Type B pancreatic cell (in vitro differentiated cells): ENCODE measurements around the gene TMEM178B. TPM values are rescaled to one million over a fixed set of nuclear protein-coding genes. Genes with fewer than 3 reads are reported as not detected.

Source experiments
- DNase-seq: peaks from one replicate; pipeline ENCODE4 v3.0.0; 2021; ENCODE audit warnings: mixed read lengths; ENCODE audit not compliant: unreplicated experiment; ENCODE audit errors: extremely low spot score
- H3K27ac Mint-ChIP-seq: 2 replicates; pipeline ENCODE4 v1.8.0; 2021; ENCODE audit warnings: mild to moderate bottlenecking, mixed read lengths
- H3K27me3 Mint-ChIP-seq: 2 replicates; pipeline ENCODE4 v1.8.0; 2021; ENCODE audit warnings: mixed read lengths
- H3K36me3 Mint-ChIP-seq: 2 replicates; pipeline ENCODE4 v1.8.0; 2021; ENCODE audit warnings: mixed read lengths
- H3K4me1 Mint-ChIP-seq: one replicate; pipeline ENCODE4 v1.8.0; 2021; ENCODE audit warnings: mixed read lengths; ENCODE audit not compliant: unreplicated experiment
- H3K4me3 Mint-ChIP-seq: 2 replicates; pipeline ENCODE4 v1.8.0; 2021; ENCODE audit warnings: mild to moderate bottlenecking, mixed read lengths
- H3K9me3 Mint-ChIP-seq: 2 replicates; pipeline ENCODE4 v1.8.0; 2021; ENCODE audit warnings: mixed read lengths
- CTCF ChIP-seq: fragments of 200-600 bp; sonication (generic); conservative IDR thresholded peaks from 2 replicates; pipeline ENCODE4 v1.5.0; 2021; ENCODE audit warnings: antibody characterized with exemption, mild to moderate bottlenecking
- total RNA-seq: library from RNA; stranded (reverse); gene quantifications from 2 replicates; pipeline ENCODE4 v1.2.1, GENCODE V29; 2021; ENCODE audit warnings: low replicate concordance

TMEM178B gene
- total RNA-seq, 1 donor from 2014 or later = 8.7 TPM

GRCh38 chr7:141360803-141361202 lies 286.9 kb downstream of the TMEM178B start:
- no peaks in the 10 kb centered on the region for H3K27me3 Mint-ChIP-seq

GRCh38 chr7:141361479-141361878 lies 287.6 kb downstream of the TMEM178B start:
- no peak for TF ChIP-seq CTCF
- Mint-ChIP-seq H3K27ac (peak overlapping the region; percentile 65), H3K4me1 (peaks cover 35% of the 10 kb centered on the region), H3K9me3 (no peaks in the 10 kb centered on the region), H3K27me3 (no peaks in the 10 kb centered on the region), H3K4me3 (no peak overlapping the region), H3K36me3 (no peaks in the 10 kb centered on the region)
- DNase-seq = no peak

More at GRCh38 chr7:141360803-141361202, 286.9 kb downstream of the TMEM178B start:
- Mint-ChIP-seq H3K4me3 (peak overlapping the region; percentile 26), H3K36me3 (no peaks in the 10 kb centered on the region), H3K9me3 (no peaks in the 10 kb centered on the region), H3K27ac (peak overlapping the region; percentile 47), H3K4me1 (peaks cover 28% of the 10 kb centered on the region)
- no peak for DNase-seq
- TF ChIP-seq CTCF = no peak

GRCh38 chr7:141361960-141362359 lies 288.1 kb downstream of the TMEM178B start:
- Mint-ChIP-seq H3K27ac (peak overlapping the region; percentile 65), H3K9me3 (no peaks in the 10 kb centered on the region), H3K36me3 (no peaks in the 10 kb centered on the region), H3K27me3 (no peaks in the 10 kb centered on the region), H3K4me1 (peaks cover 38% of the 10 kb centered on the region), H3K4me3 (no peak overlapping the region)
- no peak for TF ChIP-seq CTCF
- DNase-seq = no peak

GRCh38 chr7:141362580-141363435 lies 288.9 kb downstream of the TMEM178B start:
- no peak overlapping the region for H3K27ac Mint-ChIP-seq
- H3K4me3 Mint-ChIP-seq = no peak overlapping the region
- no peaks in the 10 kb centered on the region for H3K36me3 Mint-ChIP-seq
- TF ChIP-seq CTCF = no peak
- no peaks in the 10 kb centered on the region for H3K27me3 Mint-ChIP-seq
- H3K9me3 Mint-ChIP-seq = no peaks in the 10 kb centered on the region
- peaks cover 41% of the 10 kb centered on the region for H3K4me1 Mint-ChIP-seq
- DNase-seq = no peak

GRCh38 chr7:141363748-141364147 lies 289.9 kb downstream of the TMEM178B start:
- H3K9me3 Mint-ChIP-seq = no peaks in the 10 kb centered on the region
- no peaks in the 10 kb centered on the region for H3K27me3 Mint-ChIP-seq
- no peaks in the 10 kb centered on the region for H3K36me3 Mint-ChIP-seq
- no peak for DNase-seq
- no peak for TF ChIP-seq CTCF
- peaks cover 41% of the 10 kb centered on the region for H3K4me1 Mint-ChIP-seq
- no peak overlapping the region for H3K4me3 Mint-ChIP-seq
- H3K27ac Mint-ChIP-seq = no peak overlapping the region
